DOHH2 (cell line): ENCODE measurements around the gene EGR1.

Experiments
- CTCF ChIP-seq: fragments of 200-600 bp; sonication (generic); IDR thresholded peaks from one replicate; pipeline ENCODE4 v1.5.1; 2014; ENCODE audit warnings: antibody characterized with exemption, mild to moderate bottlenecking, low read depth, low read length; ENCODE audit not compliant: poor library complexity, severe bottlenecking
- EZH2phosphoT487 ChIP-seq: fragments of 200-600 bp; sonication (generic); IDR thresholded peaks from 2 replicates; pipeline ENCODE4 v1.6.1; 2017; ENCODE audit warnings: borderline replicate concordance, mild to moderate bottlenecking, antibody characterized with exemption, low read length, moderate library complexity, mixed read lengths

GRCh38 chr5:138452720-138453119 lies 12.6 kb upstream of the EGR1 start:
- no peak for TF ChIP-seq CTCF
- TF ChIP-seq EZH2phosphoT487 = no peak
